Muscle layer of colon (tissue), 2 donors: Measurements from ENCODE around the gene TMEM156.
"Not testable (repeated sequence)": the region's sequence is repeated elsewhere in the genome, so short reads cannot be mapped to it uniquely, and the experiment has no call there.

Experiments used
- H3K27ac ChIP-seq: one replicate; pipeline ENCODE4 v1.7.0; 2013; ENCODE audit warnings: low read depth, mild to moderate bottlenecking, low read length, moderate library complexity
- H3K27me3 ChIP-seq, 2 donors: one replicate each; pipeline ENCODE4 v1.7.0; 2013; ENCODE audit warnings: low read length in 2 of 2, mild to moderate bottlenecking in 2 of 2; ENCODE audit not compliant: insufficient read depth in 2 of 2, control insufficient read depth in 1 of 2
- H3K36me3 ChIP-seq: one replicate; pipeline ENCODE4 v1.7.0; 2013; ENCODE audit warnings: mild to moderate bottlenecking, low read length; ENCODE audit not compliant: insufficient read depth
- H3K4me1 ChIP-seq: one replicate; pipeline ENCODE4 v1.7.0; 2013; ENCODE audit warnings: mild to moderate bottlenecking, low read length; ENCODE audit not compliant: insufficient read depth
- H3K4me3 ChIP-seq, 2 donors: one replicate each; pipeline ENCODE4 v1.7.0; 2013; ENCODE audit warnings: low read length in 2 of 2, low read depth in 1 of 2, mild to moderate bottlenecking in 1 of 2, moderate library complexity in 1 of 2
- H3K9ac ChIP-seq: one replicate; pipeline ENCODE4 v1.7.0; 2013; ENCODE audit warnings: low read length
- H3K9me3 ChIP-seq: one replicate; pipeline ENCODE4 v1.7.0; 2013; ENCODE audit warnings: mild to moderate bottlenecking, low read length
- donor health status: abdominal sarcoma.
- donor health status: Adenocarcinoma of cecum.

TMEM156 gene

GRCh38 chr4:38976308-38976707 is 55.9 kb downstream of the TMEM156 start:
- H3K27me3 ChIP-seq = no peaks in the 10 kb centered on the region
- H3K27ac ChIP-seq = no peak overlapping the region
- H3K4me3 ChIP-seq = no peak overlapping the region
- no peak overlapping the region for H3K9ac ChIP-seq
- no peaks in the 10 kb centered on the region for H3K4me1 ChIP-seq
- H3K36me3 ChIP-seq = no peaks in the 10 kb centered on the region
- no peaks in the 10 kb centered on the region for H3K9me3 ChIP-seq

DNA sequence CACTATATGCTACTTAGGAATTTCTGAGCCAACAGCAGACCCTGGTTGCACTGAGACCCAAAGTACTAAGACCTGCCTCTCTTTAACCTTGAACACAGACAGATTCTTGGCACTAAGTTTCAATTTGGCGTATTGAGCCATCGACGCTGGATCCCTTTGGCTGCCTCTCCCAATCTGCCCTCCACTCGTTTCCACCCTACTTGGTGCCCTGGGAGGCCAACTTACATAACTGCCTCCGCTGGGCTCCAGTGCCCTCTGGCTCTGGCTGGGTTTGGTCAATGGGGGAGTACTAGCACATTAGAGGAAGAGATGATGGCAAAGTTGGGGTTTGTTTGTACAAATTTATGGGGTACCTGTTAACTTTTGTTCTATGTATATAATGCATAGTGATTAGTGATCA is 63.5 kb downstream of the TMEM156 start:
- Histone ChIP-seq H3K4me3 (no peak overlapping the region), H3K27me3 (no peaks in the 10 kb centered on the region), H3K4me1 (no peaks in the 10 kb centered on the region), H3K9me3 (no peaks in the 10 kb centered on the region), H3K36me3 (no peaks in the 10 kb centered on the region), H3K9ac (no peak overlapping the region), H3K27ac (no peak overlapping the region)

- H3K27ac ChIP-seq = no peak overlapping the region
Measured at GRCh38 chr4:38967260-38968095, 64.7 kb downstream of the TMEM156 start.

GRCh38 chr4:38965866-38966265 is 66.3 kb downstream of the TMEM156 start:
- Histone ChIP-seq H3K4me1 (no peaks in the 10 kb centered on the region), H3K9me3 (no peaks in the 10 kb centered on the region), H3K9ac (no peak overlapping the region), H3K27ac (no peak overlapping the region), H3K36me3 (no peaks in the 10 kb centered on the region), H3K27me3 (no peaks in the 10 kb centered on the region), H3K4me3 (no peak overlapping the region)

More at GRCh38 chr4:38967260-38968095, 64.7 kb downstream of the TMEM156 start:
- Histone ChIP-seq H3K4me1 (no peaks in the 10 kb centered on the region), H3K4me3 (no peak overlapping the region), H3K27me3 (no peaks in the 10 kb centered on the region), H3K36me3 (no peaks in the 10 kb centered on the region), H3K9me3 (no peaks in the 10 kb centered on the region), H3K9ac (no peak overlapping the region)

DNA sequence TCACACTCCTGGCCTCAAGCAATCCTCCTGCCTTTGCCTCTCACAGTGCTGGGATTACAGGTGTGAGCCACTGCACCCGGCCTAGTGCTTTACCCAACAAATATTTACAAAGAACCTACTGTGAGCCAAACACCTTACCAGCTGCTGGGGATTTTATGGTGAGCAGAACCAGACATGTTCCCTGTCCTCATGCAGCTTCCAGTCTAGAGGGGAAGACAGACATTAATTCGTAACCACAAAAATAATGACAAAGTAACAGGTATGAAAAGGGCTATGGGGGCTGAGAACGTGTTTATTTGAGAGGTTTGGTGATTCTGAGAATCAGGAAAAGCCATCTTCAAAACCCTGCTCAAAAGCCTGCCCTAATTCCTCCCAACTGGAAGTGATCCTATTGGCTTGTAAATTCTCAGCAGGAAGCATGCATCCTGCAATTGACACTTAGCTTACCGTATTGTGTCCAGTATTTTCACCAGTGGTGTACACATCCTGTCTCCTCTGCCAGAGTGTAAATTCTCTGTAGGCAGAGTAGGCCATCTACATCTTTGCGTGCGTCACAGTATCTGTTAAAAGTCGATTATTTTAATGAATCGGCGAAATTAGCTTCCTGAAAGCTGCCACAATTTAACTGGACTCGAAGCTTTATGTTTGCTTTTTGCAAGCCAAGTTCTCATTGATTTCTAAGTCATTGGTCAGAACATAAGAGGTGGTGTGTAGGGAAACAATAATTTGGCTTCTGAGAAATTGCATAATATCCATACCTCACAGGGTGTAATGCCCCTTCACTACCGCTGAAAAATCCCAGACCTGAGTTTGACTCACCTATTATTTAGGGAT is 67.0 kb downstream of the TMEM156 start:
- H3K27ac ChIP-seq = no peak overlapping the region
- H3K4me3 ChIP-seq = no peak overlapping the region
- H3K9me3 ChIP-seq = no peaks in the 10 kb centered on the region
- H3K27me3 ChIP-seq = no peaks in the 10 kb centered on the region
- H3K4me1 ChIP-seq = no peaks in the 10 kb centered on the region
- H3K36me3 ChIP-seq = no peaks in the 10 kb centered on the region
- no peak overlapping the region for H3K9ac ChIP-seq

DNA sequence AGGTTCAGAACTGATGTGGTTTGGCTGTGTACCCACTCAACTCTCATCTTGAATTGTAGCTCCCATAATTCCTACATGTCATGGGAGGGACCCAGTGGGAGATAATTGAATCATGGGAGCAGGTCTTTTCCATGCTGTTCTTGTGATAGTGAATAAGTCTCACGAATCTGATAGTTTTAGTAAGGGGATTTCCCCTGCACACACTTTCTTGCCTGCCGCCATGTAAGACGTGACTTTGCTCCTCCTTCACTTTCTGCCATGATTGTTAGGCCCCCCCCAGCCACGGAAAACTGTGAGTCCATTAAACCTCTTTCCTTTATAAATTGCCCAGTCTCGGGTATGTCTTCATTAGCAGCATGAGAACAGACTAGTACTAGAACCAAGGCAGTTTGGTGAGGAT is 73.0 kb downstream of the TMEM156 start:
- not testable (repeated sequence) for H3K36me3 ChIP-seq, H3K4me3 ChIP-seq, H3K27me3 ChIP-seq, H3K9me3 ChIP-seq, H3K9ac ChIP-seq, H3K27ac ChIP-seq
- peaks cover 14% of the 10 kb centered on the region for H3K4me1 ChIP-seq

DNA sequence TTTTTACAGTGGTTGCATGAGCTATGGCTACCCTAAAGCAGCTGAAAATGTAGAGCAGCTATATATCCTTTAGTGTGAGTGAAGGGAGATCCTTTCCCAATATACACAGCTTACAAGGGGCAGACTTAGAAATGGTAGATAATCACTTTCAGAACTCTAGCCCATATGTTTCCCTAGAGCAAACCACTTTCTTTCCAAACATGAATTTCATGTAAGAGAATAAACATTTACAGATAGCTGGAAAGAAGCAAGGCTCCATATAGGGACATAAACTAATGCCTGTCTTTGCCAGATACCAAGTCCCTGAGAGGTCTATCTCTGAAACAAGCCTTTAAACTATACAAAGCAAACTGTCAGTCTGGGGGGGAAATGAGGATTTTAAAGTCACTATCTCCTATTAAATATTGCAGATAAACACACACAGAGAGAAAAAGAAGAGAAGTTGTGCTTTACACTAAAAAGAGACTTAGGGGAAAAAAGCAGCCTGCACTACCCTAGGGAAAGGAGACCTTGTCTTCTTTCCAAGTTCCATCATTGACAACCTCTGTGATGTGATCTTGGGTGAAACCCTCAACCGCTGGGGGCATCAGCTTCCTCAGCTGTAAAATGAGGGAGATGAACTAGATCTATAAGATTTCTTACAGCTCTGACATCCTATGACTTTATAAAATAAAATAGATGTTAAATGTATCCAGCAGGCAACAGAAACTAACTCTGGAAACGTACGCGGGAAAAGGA is 73.6 kb downstream of the TMEM156 start:
- no peak overlapping the region for H3K4me3 ChIP-seq
- H3K9me3 ChIP-seq = no peaks in the 10 kb centered on the region
- H3K36me3 ChIP-seq = no peaks in the 10 kb centered on the region
- no peaks in the 10 kb centered on the region for H3K27me3 ChIP-seq
- peaks cover 14% of the 10 kb centered on the region for H3K4me1 ChIP-seq
- no peak overlapping the region for H3K9ac ChIP-seq
- H3K27ac ChIP-seq = no peak overlapping the region

GRCh38 chr4:38957893-38958292 is 74.3 kb downstream of the TMEM156 start:
- Histone ChIP-seq H3K27ac (no peak overlapping the region), H3K4me1 (peaks cover 14% of the 10 kb centered on the region), H3K36me3 (no peaks in the 10 kb centered on the region), H3K4me3 (no peak overlapping the region), H3K9ac (no peak overlapping the region), H3K9me3 (no peaks in the 10 kb centered on the region), H3K27me3 (no peaks in the 10 kb centered on the region)

DNA sequence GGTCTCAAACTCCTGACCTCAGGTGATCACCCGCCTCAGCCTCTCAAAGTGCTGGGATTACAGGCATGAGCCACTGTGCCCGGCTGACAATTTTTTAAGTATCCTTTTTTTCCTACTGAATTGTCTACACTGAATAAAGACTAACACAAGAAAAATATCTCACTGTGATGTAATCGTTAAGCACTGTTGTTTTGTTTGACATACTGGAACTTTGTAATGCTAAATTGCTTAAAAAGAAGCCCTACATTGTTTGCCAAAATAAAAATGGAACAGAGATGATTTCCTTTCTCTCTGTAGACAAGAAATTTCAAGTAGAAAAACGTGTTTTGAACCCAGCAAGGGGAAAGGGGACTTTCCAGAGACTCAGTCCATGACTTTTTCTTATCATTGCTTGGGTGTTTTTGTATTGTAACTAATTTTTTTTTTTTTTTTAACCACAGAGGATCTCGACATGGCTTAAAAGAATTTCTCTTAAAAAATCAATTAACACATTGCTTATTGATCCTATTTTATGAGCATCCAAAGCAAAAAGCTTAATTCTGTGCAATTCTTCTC is 74.9 kb downstream of the TMEM156 start:
- Histone ChIP-seq H3K9ac (no peak overlapping the region), H3K27ac (no peak overlapping the region), H3K4me3 (no peak overlapping the region), H3K27me3 (no peaks in the 10 kb centered on the region), H3K4me1 (peaks cover 14% of the 10 kb centered on the region), H3K9me3 (no peaks in the 10 kb centered on the region), H3K36me3 (no peaks in the 10 kb centered on the region)

DNA sequence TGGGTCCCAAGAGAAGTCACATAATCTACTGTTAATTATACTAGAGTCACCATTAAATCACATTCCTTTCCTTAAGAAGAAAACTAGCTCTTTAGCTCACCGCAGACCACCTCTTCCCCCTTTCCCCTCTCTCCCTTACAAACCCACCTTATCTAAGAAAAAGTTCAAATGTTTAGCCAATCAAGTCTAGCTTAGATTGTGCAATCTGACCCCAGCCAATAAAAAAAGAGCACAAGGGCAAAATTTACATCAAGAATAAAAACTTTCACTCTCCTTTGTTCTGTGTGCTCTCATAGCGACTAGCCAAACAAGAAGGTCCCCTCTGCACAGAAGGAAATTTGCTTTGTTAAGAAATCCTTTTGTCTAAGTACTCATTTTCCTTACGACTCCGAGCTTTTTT is 76.3 kb downstream of the TMEM156 start:
- Histone ChIP-seq H3K36me3 (no peaks in the 10 kb centered on the region), H3K9ac (no peak overlapping the region), H3K4me3 (no peak overlapping the region), H3K27me3 (no peaks in the 10 kb centered on the region), H3K4me1 (peaks cover 18% of the 10 kb centered on the region), H3K27ac (no peak overlapping the region), H3K9me3 (no peaks in the 10 kb centered on the region)

- no peak overlapping the region for H3K27ac ChIP-seq
- H3K4me3 ChIP-seq = no peak overlapping the region
- no peak overlapping the region for H3K9ac ChIP-seq
- no peaks in the 10 kb centered on the region for H3K9me3 ChIP-seq
- H3K4me1 ChIP-seq = peaks cover 30% of the 10 kb centered on the region
- H3K27me3 ChIP-seq = no peaks in the 10 kb centered on the region
- no peaks in the 10 kb centered on the region for H3K36me3 ChIP-seq
Measured at GRCh38 chr4:38954727-38955126, 77.5 kb downstream of the TMEM156 start.
